Cardiac septum (tissue), 1 donor: ENCODE results near the gene CA10. TPM values are rescaled to one million over a fixed set of nuclear protein-coding genes. Genes with fewer than 3 reads are reported as not detected.

Source experiments
- DNase-seq: peaks from one replicate; pipeline ENCODE4 v3.0.0-alpha.2; 2020; ENCODE audit warnings: low spot score
- intact Hi-C: fragments of 100-400 bp; cut with DNase I; formaldehyde crosslinking; loops from one replicate; pipeline ENCODE4 v1.14.0; 2022
- total RNA-seq: library from RNA; stranded (reverse); fragmentation: NEBNext Ultra II Directional; extraction: Animal tissue kit (Norgen Biotek cat#: 25700); gene quantifications from one replicate; pipeline ENCODE4 v1.2.1, GENCODE V29; 2021
- donor health status: DM: no; HTN: no; CAD: no.

Gene CA10
- total RNA-seq, 1 donor from 2014 or later: not detected

- intact Hi-C loops: no loop called here
- DNase-seq: no peak
These were observed 86.8 kb downstream of the CA10 start for GRCh38 chr17:52071712-52072111.

GRCh38 chr17:52064791-52065211 lies 93.7 kb downstream of the CA10 start:
- DNase-seq: no peak
- intact Hi-C loops: no loop called here

- intact Hi-C loops: no loop called here
- DNase-seq: no peak
These were observed 109.0 kb downstream of the CA10 start for GRCh38 chr17:52049496-52049895.

- no peak for DNase-seq
- intact Hi-C loops: no loop called here
These were observed 109.5 kb downstream of the CA10 start for GRCh38 chr17:52049051-52049450.

GRCh38 chr17:52048137-52048898 lies 110.2 kb downstream of the CA10 start:
- intact Hi-C loops: no loop called here

GRCh38 chr17:52047086-52047485 lies 111.4 kb downstream of the CA10 start:
- no peak for DNase-seq
- intact Hi-C loops: no loop called here

More at GRCh38 chr17:52048137-52048898, 110.2 kb downstream of the CA10 start:
- no peak for DNase-seq

- intact Hi-C loops: no loop called here
- DNase-seq: no peak
These were observed 117.3 kb downstream of the CA10 start for GRCh38 chr17:52041123-52041617.

GRCh38 chr17:52036416-52036815 lies 122.1 kb downstream of the CA10 start:
- DNase-seq: no peak
- intact Hi-C loops: no loop called here

- intact Hi-C loops: no loop called here
These were observed 123.1 kb downstream of the CA10 start for GRCh38 chr17:52035336-52035915.

GRCh38 chr17:52032454-52032853 lies 126.1 kb downstream of the CA10 start:
- intact Hi-C loops: no loop called here

More at GRCh38 chr17:52035336-52035915, 123.1 kb downstream of the CA10 start:
- DNase-seq: no peak

GRCh38 chr17:52030052-52030451 lies 128.5 kb downstream of the CA10 start:
- intact Hi-C loops: no loop called here
- DNase-seq: no peak

More at GRCh38 chr17:52032454-52032853, 126.1 kb downstream of the CA10 start:
- DNase-seq: no peak

GRCh38 chr17:52027620-52028295 lies 130.8 kb downstream of the CA10 start:
- no peak for DNase-seq
- intact Hi-C loops: no loop called here

GRCh38 chr17:52027081-52027480 lies 131.4 kb downstream of the CA10 start:
- intact Hi-C loops: no loop called here
- no peak for DNase-seq

GRCh38 chr17:52026075-52026474 lies 132.4 kb downstream of the CA10 start:
- intact Hi-C loops: no loop called here
- DNase-seq: no peak

GRCh38 chr17:52025236-52025635 lies 133.3 kb downstream of the CA10 start:
- no peak for DNase-seq
- intact Hi-C loops: no loop called here

GRCh38 chr17:52024300-52024870 lies 134.1 kb downstream of the CA10 start:
- DNase-seq: no peak
- intact Hi-C loops: no loop called here

GRCh38 chr17:52011064-52011463 lies 147.4 kb downstream of the CA10 start:
- intact Hi-C loops: no loop called here
- no peak for DNase-seq

- intact Hi-C loops: no loop called here
- no peak for DNase-seq
These were observed 158.9 kb downstream of the CA10 start for GRCh38 chr17:51999654-52000053.

- intact Hi-C loops: no loop called here
- no peak for DNase-seq
These were observed 160.8 kb downstream of the CA10 start for GRCh38 chr17:51997723-51998122.

GRCh38 chr17:51995797-51996403 lies 162.6 kb downstream of the CA10 start:
- DNase-seq: no peak
- intact Hi-C loops: no loop called here
